ENCODE results near the gene ZNF239. TPM values are rescaled to one million over a fixed set of nuclear protein-coding genes. Genes with fewer than 3 reads are reported as not detected.

The ZNF239 gene
- total and polyA plus RNA-seq, 2 donors (not counting 3 experiments of a cell fraction or from before 2014, with no cell fraction given) = 0.30 to 0.51 TPM

DNA sequence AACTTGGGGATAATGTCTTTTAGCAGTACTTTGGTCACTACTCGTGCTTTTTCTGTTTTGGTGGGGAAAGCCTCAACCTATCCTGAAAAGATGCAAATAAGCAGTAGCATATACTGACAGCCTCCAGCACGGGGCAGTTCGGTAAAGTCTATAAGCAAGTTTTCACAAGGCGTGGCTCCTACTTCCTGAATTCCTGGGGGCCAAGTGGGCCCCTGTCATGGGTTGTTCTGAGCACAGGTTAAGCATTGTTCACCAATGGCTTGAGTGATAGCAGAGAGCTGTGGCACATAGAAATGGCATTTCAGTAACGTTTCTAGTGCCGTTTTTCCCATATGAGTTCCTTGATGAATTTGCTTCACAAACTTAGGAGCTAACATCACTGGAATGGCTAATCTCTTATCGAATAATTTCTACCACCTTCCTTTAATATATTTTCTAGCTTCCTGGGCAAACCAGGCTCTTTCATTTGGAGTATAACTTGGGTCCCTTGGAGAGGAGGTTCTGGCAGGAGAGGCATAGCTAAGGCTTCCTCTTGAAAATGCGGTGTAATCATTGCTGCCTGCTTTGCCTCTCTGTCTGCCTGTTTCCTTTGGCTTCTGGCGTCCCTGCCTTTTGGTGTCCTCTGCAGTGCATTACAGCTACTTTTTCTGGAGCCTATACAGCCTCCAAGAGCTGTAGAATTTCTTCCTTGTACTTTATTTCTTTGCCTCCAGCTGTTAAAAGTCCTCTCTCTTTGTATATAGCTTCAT lies 11.7 kb upstream of the ZNF239 start:
- no peaks in the 10 kb centered on the region for H3K79me2 ChIP-seq (ENCODE audit: control insufficient read depth, insufficient read depth, low read length)
- CTCF ChIA-PET = no interaction called here

More for the DNA sequence above, 11.7 kb upstream of the ZNF239 start:
- H2AFZ ChIP-seq (ENCODE audit: low read depth, low read length) = no peak overlapping the region
- POLR2A ChIA-PET = no interaction called here
- H3K27ac ChIP-seq (ENCODE audit: insufficient read depth, low read depth, low read length) = no peak overlapping the region
- H3K4me1 ChIP-seq (ENCODE audit: control insufficient read depth, extremely low read depth, insufficient read depth, low read length) = no peaks in the 10 kb centered on the region
- no peaks in the 10 kb centered on the region for H4K20me1 ChIP-seq (replicated peaks; ENCODE audit: control insufficient read depth, extremely low read depth, insufficient read depth, low read length)
- no peaks in the 10 kb centered on the region for H3K9me3 ChIP-seq (replicated peaks; ENCODE audit: control insufficient read depth, insufficient read depth, low read length)
- FAIRE-seq (no peak), DNase-seq (ENCODE audit: low read depth, low spot score) (no peak)
- no peak overlapping the region for H3K9ac ChIP-seq (replicated peaks; ENCODE audit: extremely low read depth, insufficient read depth, low read length)
- dilution Hi-C loops (cut with MboI; ENCODE audit: extremely low pct_ligation_motif_present, low sequenced_read_pairs) = no loop called here
- H3K4me2 ChIP-seq (ENCODE audit: insufficient read depth, low read length) = no peak overlapping the region
- no TSS peak for BruUV-seq (replicated peaks)
- H3K27me3 ChIP-seq (ENCODE audit: control insufficient read depth in 2 of 2, insufficient read depth in 2 of 2, low read length in 2 of 2) = no peaks in the 10 kb centered on the region
- no peaks in the 10 kb centered on the region for H3K9me1 ChIP-seq (replicated peaks; ENCODE audit: control insufficient read depth, extremely low read depth, insufficient read depth, low read length)
- no peaks in the 10 kb centered on the region for H3K36me3 ChIP-seq (ENCODE audit: control insufficient read depth in 2 of 2, extremely low read depth in 1 of 2, insufficient read depth in 2 of 2, low read length in 2 of 2)
- no peak for TF ChIP-seq POLR2A (IDR thresholded peaks at IDR 0.05; ENCODE audit: low read depth, low read length)
- no peak for TF ChIP-seq JUN (IDR thresholded peaks at IDR 0.05; ENCODE audit: borderline replicate concordance, insufficient read depth, insufficient read length, low read depth)
- no peak for TF ChIP-seq GATA2 (IDR thresholded peaks at IDR 0.05; ENCODE audit: insufficient read depth, insufficient read length, low read depth, low read length)
- no peak for TF ChIP-seq MYC (IDR thresholded peaks at IDR 0.05; ENCODE audit: low read depth, low read length)
- no peak for TF ChIP-seq POLR2AphosphoS5 (IDR thresholded peaks at IDR 0.05; ENCODE audit: insufficient read depth, low read depth, low read length)
- no peak for TF ChIP-seq FOS (IDR thresholded peaks at IDR 0.05; ENCODE audit: borderline replicate concordance, insufficient read depth, low read length)
- TF ChIP-seq, protein P1, sequence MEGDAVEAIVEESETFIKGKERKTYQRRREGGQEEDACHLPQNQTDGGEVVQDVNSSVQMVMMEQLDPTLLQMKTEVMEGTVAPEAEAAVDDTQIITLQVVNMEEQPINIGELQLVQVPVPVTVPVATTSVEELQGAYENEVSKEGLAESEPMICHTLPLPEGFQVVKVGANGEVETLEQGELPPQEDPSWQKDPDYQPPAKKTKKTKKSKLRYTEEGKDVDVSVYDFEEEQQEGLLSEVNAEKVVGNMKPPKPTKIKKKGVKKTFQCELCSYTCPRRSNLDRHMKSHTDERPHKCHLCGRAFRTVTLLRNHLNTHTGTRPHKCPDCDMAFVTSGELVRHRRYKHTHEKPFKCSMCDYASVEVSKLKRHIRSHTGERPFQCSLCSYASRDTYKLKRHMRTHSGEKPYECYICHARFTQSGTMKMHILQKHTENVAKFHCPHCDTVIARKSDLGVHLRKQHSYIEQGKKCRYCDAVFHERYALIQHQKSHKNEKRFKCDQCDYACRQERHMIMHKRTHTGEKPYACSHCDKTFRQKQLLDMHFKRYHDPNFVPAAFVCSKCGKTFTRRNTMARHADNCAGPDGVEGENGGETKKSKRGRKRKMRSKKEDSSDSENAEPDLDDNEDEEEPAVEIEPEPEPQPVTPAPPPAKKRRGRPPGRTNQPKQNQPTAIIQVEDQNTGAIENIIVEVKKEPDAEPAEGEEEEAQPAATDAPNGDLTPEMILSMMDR (IDR thresholded peaks at IDR 0.05; ENCODE audit: extremely low read depth in 1 of 2, insufficient read depth in 1 of 2, low read depth in 1 of 2, low read length in 2 of 2) = no peak
- no peak for TF ChIP-seq EZH2 (IDR thresholded peaks at IDR 0.05; ENCODE audit: borderline replicate concordance, low read depth, low read length, severe bottlenecking)
- TF ChIP-seq MAX (IDR thresholded peaks at IDR 0.05; ENCODE audit: insufficient read depth, insufficient read length) = no peak
- no peak overlapping the region for H3K4me3 ChIP-seq (replicated peaks in 1 of 3; ENCODE audit: insufficient read depth in 1 of 3, low read depth in 1 of 3, low read length in 3 of 3)
- intact Hi-C loops (cut with micrococcal nuclease) = no loop called here
